Measurements from ENCODE around the gene ITSN2. TPM values are rescaled to one million over a fixed set of nuclear protein-coding genes. Genes with fewer than 3 reads are reported as not detected.
A peak's percentile ranks its signal among the peaks of the same experiment; 100 is the strongest.
"Not testable (repeated sequence)": the region's sequence is repeated elsewhere in the genome, so short reads cannot be mapped to it uniquely, and the experiment has no call there.

ITSN2 gene
- polyA plus RNA-seq, 1 experiment, result 16.3 TPM

DNA sequence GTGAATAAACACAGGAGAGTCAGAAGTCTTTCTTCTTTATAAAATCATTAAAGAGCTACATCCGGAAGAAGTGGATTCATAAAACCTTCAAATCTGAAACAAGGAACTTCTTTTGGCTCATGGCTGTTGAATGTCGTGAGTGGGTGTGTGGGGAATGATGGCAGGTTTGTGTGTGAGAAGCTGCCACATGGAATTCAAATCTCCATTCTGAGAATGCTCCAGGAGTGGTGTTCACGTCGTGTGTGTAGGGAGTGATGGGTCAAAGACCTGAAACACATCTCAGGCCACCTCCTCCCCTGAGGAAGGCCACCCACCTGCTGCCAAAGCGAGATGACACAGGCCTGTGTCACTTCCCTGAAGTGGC, 156.6 kb downstream of the ITSN2 start:
- ChIA-PET POLR2A (no interaction called here), CTCF (interaction anchor here (1.2 kb wide), 1 partner anchor 119 kb away, joined by 3 read pairs; the partner anchor contains the start of gene TP53I3)
- Histone ChIP-seq H3K36me3 (ENCODE audit: control insufficient read depth, insufficient read depth, low read length) (peaks cover 11% of the 10 kb centered on the region), H3K27me3 (ENCODE audit: control insufficient read depth, insufficient read depth, low read length) (no peaks in the 10 kb centered on the region), H3K4me3 (ENCODE audit: low read depth, low read length) (no peak overlapping the region)
- TF ChIP-seq, protein P1, sequence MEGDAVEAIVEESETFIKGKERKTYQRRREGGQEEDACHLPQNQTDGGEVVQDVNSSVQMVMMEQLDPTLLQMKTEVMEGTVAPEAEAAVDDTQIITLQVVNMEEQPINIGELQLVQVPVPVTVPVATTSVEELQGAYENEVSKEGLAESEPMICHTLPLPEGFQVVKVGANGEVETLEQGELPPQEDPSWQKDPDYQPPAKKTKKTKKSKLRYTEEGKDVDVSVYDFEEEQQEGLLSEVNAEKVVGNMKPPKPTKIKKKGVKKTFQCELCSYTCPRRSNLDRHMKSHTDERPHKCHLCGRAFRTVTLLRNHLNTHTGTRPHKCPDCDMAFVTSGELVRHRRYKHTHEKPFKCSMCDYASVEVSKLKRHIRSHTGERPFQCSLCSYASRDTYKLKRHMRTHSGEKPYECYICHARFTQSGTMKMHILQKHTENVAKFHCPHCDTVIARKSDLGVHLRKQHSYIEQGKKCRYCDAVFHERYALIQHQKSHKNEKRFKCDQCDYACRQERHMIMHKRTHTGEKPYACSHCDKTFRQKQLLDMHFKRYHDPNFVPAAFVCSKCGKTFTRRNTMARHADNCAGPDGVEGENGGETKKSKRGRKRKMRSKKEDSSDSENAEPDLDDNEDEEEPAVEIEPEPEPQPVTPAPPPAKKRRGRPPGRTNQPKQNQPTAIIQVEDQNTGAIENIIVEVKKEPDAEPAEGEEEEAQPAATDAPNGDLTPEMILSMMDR (IDR thresholded peaks at IDR 0.05; ENCODE audit: insufficient read depth, low read depth, low read length), result no peak
- no peak for DNase-seq (ENCODE audit: low read depth)

DNA sequence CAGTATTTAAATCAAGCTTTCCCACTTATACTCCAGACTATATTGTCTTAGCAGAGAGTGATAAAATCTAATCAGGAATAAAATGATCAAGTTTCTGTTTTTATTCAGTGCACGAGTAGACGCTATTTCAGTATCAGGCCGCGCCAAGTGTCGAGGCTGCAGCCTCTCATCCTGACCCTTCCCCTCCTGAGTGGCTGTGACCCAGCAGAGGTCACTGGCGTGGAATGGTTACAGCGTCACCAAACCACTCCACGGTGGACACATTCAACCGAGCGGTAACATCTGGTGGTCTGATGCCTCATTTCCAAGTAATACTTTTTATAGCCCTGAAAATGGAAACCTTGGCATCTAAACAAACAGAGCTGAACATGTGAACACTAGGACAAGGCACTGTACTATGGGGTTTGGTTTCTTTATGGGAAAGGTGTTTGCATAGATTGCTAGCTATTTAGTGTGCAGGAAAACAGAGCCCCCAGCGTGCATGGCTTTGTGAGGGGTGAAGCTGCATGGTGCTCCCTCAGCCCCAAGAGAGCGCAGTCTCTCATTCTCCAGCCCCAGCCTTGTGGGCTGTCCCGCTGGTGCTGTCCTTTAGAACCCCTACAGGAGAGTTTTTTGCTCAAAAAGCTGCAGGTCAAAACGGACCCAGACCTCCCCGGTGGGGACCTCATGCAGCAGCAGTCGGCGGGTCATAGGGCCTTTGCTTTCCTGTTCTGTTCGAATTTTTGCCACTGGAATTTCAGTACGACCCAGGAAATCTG, 157.1 kb downstream of the ITSN2 start:
- TF ChIP-seq, protein P1 (IDR thresholded peaks at IDR 0.05; ENCODE audit: insufficient read depth, low read depth, low read length), result no peak
- POLR2A ChIA-PET, result no interaction called here
- CTCF ChIA-PET, result interaction anchor here (1.2 kb wide), 1 partner anchor 119 kb away, joined by 3 read pairs; the partner anchor contains the start of gene TP53I3
- Histone ChIP-seq H3K36me3 (ENCODE audit: control insufficient read depth, insufficient read depth, low read length) (peaks cover 11% of the 10 kb centered on the region), H3K27me3 (ENCODE audit: control insufficient read depth, insufficient read depth, low read length) (no peaks in the 10 kb centered on the region), H3K4me3 (ENCODE audit: low read depth, low read length) (no peak overlapping the region)
- DNase-seq (ENCODE audit: low read depth), result peak; percentile 25

DNA sequence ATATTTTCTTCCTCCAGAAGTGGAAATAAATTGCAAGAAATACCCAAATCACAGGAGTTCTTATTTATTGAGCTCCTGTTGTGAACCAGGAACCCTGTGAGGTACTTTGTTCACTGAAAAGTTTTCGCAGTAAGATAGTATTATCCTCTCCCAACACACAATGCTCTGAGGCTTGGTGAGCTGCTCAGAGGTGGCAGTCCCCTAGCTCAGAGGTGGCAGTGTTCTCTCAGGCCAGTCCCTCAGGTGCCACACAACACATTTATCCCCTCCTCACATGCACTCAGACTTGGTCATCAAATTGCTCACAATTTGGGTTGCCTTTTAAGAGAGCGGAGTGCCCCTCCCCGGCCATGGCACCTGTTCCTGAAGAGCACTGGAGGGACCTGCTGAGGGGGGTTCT, 159.5 kb downstream of the ITSN2 start:
- no peak for DNase-seq (ENCODE audit: low read depth)
- ChIA-PET POLR2A (interaction anchor here (0.9 kb wide), 1 partner anchor 27 kb away, joined by 3 read pairs; no protein-coding TSS in a partner anchor), CTCF (no interaction called here)
- TF ChIP-seq, protein P1 (IDR thresholded peaks at IDR 0.05; ENCODE audit: insufficient read depth, low read depth, low read length), result no peak
- no peaks in the 10 kb centered on the region for H3K27me3 ChIP-seq (ENCODE audit: control insufficient read depth, insufficient read depth, low read length)
- peaks cover 6% of the 10 kb centered on the region; the same call in 1 of the 2 replicates for H3K36me3 ChIP-seq (ENCODE audit: control insufficient read depth, insufficient read depth, low read length)
- H3K4me3 ChIP-seq (ENCODE audit: low read depth, low read length), result no peak overlapping the region

- no peak overlapping the region for H3K4me3 ChIP-seq (ENCODE audit: low read depth, low read length)
- CTCF ChIA-PET, result no interaction called here
- POLR2A ChIA-PET, result interaction anchor here (0.9 kb wide), 1 partner anchor 27 kb away, joined by 3 read pairs; no protein-coding TSS in a partner anchor
- no peak for DNase-seq (ENCODE audit: low read depth)
- H3K36me3 ChIP-seq (ENCODE audit: control insufficient read depth, insufficient read depth, low read length), result peaks cover 6% of the 10 kb centered on the region; the same call in 1 of the 2 replicates
- TF ChIP-seq, protein P1 (IDR thresholded peaks at IDR 0.05; ENCODE audit: insufficient read depth, low read depth, low read length), result no peak
- no peaks in the 10 kb centered on the region for H3K27me3 ChIP-seq (ENCODE audit: control insufficient read depth, insufficient read depth, low read length)
Observed at GRCh38 chr2:24199968-24200590, 160.3 kb downstream of the ITSN2 start.

DNA sequence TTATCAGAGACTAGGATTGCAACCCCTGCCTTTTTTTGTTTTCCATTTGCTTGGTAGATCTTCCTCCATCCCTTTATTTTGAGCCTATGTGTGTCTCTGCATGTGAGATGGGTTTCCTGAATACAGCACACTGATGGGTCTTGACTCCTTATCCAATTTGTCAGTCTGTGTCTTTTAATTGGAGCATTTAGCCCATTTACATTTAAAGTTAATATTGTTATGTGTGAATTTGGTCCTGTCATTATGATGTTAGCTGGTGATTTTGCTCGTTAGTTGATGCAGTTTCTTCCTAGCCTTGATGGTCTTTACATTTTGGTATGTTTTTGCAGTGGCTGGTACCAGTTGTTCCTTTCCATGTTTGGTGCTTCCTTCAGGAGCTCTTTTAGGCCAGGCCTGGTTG, 163.1 kb downstream of the ITSN2 start:
- H3K27me3 ChIP-seq (ENCODE audit: control insufficient read depth, insufficient read depth, low read length); POLR2A ChIA-PET; H3K4me3 ChIP-seq (ENCODE audit: low read depth, low read length); CTCF ChIA-PET; DNase-seq (ENCODE audit: low read depth); H3K36me3 ChIP-seq (ENCODE audit: control insufficient read depth, insufficient read depth, low read length): not testable (repeated sequence)

All from BJ (cell line).